Prostate gland (tissue), 2 donors: ENCODE data around the gene NSMCE1. TPM values are rescaled to one million over a fixed set of nuclear protein-coding genes. Genes with fewer than 3 reads are reported as not detected.

ENCODE experiments used
- DNase-seq: peaks from one replicate; pipeline ENCODE4 v3.0.0-alpha.2; 2019; ENCODE audit warnings: low spot score
- H3K27ac ChIP-seq, 2 donors: fragments of 200-600 bp; sonication (generic); 2 replicates each; pipeline ENCODE4 v1.5.1; 2017 to 2019
- H3K27me3 ChIP-seq: fragments of 200-600 bp; sonication (generic); replicated peaks from 2 replicates; pipeline ENCODE4 v1.5.1; 2019; ENCODE audit not compliant: insufficient read depth
- H3K36me3 ChIP-seq, 2 donors: fragments of 200-600 bp; sonication (generic); 1 replicate in 1 of 2; 2 replicates in 1 of 2; pipeline versions ENCODE4 v1.5.1 to v1.8.1; 2017 to 2019
- H3K4me1 ChIP-seq: fragments of 200-600 bp; sonication (generic); replicated peaks from 2 replicates; pipeline ENCODE4 v1.5.1; 2019
- H3K4me3 ChIP-seq, 2 donors: fragments of 200-600 bp; sonication (generic); 2 replicates each; pipeline ENCODE4 v1.5.1; 2017 to 2019
- H3K9me3 ChIP-seq: fragments of 200-600 bp; sonication (generic); 2 replicates; pipeline ENCODE4 v1.5.1; 2017
- CTCF ChIP-seq, 4 experiments: fragments of 200-600 bp in 2 of 4; fragments of 450-650 bp in 2 of 4; sonication (generic) in 2 of 4; IDR thresholded peaks; 1 replicate in 3 of 4; 2 replicates in 1 of 4; pipeline ENCODE4 v1.5.1; 2016 to 2019; ENCODE audit warnings: antibody characterized with exemption in 4 of 4, mild to moderate bottlenecking in 2 of 4, moderate library complexity in 2 of 4
- POLR2A ChIP-seq: fragments of 450-650 bp; IDR thresholded peaks from one replicate; pipeline ENCODE4 v1.6.1; 2016; ENCODE audit warnings: antibody characterized with exemption, mild to moderate bottlenecking
- POLR2AphosphoS5 ChIP-seq: sonication (generic); formaldehyde crosslinking; IDR thresholded peaks from one replicate; pipeline ENCODE4 v1.6.1; 2017; ENCODE audit warnings: antibody characterized with exemption
- WGBS: methylation state at CpG from one replicate; pipeline ENCODE4 v1.1.5; 2018; 5-methylcytosine and 5-hydroxymethylcytosine counted together
- intact Hi-C: fragments of 100-400 bp; cut with DNase I; formaldehyde crosslinking; loops from one replicate; pipeline ENCODE4 v1.14.2; 2022
- total RNA-seq, 2 donors: library from RNA; depleted of rRNA; stranded (reverse); fragments of >200 nt; gene quantifications; one replicate each; pipeline ENCODE4 v1.1.0, GENCODE V29; 2016

The NSMCE1 gene
- total RNA-seq, 2 donors from 2014 or later: 55.4 to 71.7 TPM

- Histone ChIP-seq H3K4me3 (no peak overlapping the region), H3K9me3 (no peaks in the 10 kb centered on the region), H3K27me3 (no peaks in the 10 kb centered on the region), H3K27ac (no peak overlapping the region), H3K4me1 (peaks cover 17% of the 10 kb centered on the region), H3K36me3 (no peaks in the 10 kb centered on the region)
- intact Hi-C loops: no loop called here
- no peak for TF ChIP-seq POLR2AphosphoS5
- no peak for TF ChIP-seq POLR2A
- TF ChIP-seq CTCF (IDR thresholded peaks at IDR 0.05): no peak
- WGBS: 100% methylated on average over 5 of the region's 5 CpGs
- DNase-seq: no peak
Observed at GRCh38 chr16:27239026-27239425, 29.5 kb downstream of the NSMCE1 start.

GRCh38 chr16:27238591-27238990, 30.0 kb downstream of the NSMCE1 start:
- Histone ChIP-seq H3K27ac (no peak overlapping the region), H3K4me1 (peaks cover 21% of the 10 kb centered on the region), H3K4me3 (no peak overlapping the region), H3K27me3 (no peaks in the 10 kb centered on the region), H3K36me3 (no peaks in the 10 kb centered on the region), H3K9me3 (no peaks in the 10 kb centered on the region)
- TF ChIP-seq POLR2AphosphoS5 (no peak), POLR2A (no peak), CTCF (IDR thresholded peaks at IDR 0.05) (no peak)
- intact Hi-C loops: no loop called here
- WGBS: 90% methylated on average over 2 of the region's 2 CpGs
- DNase-seq: no peak

- Histone ChIP-seq H3K9me3 (no peaks in the 10 kb centered on the region), H3K27ac (no peak overlapping the region), H3K4me3 (no peak overlapping the region), H3K4me1 (peaks cover 23% of the 10 kb centered on the region), H3K36me3 (no peaks in the 10 kb centered on the region), H3K27me3 (no peaks in the 10 kb centered on the region)
- no peak for TF ChIP-seq POLR2A
- 79% methylated on average over 16 of the region's 16 CpGs for WGBS
- intact Hi-C loops: no loop called here
- no peak for DNase-seq
Observed at GRCh38 chr16:27238016-27238587, 30.5 kb downstream of the NSMCE1 start.

GRCh38 chr16:27237219-27238015, 31.2 kb downstream of the NSMCE1 start:
- intact Hi-C loops: no loop called here
- H3K27ac ChIP-seq: peak overlapping the region; percentile 15 to 53
- 64% methylated on average over 22 of the region's 22 CpGs for WGBS

More at GRCh38 chr16:27237219-27238015, 31.2 kb downstream of the NSMCE1 start:
- H3K27me3 ChIP-seq: no peaks in the 10 kb centered on the region
- H3K9me3 ChIP-seq: no peaks in the 10 kb centered on the region
- H3K4me1 ChIP-seq: peaks cover 27% of the 10 kb centered on the region
- H3K36me3 ChIP-seq: no peaks in the 10 kb centered on the region
- no peak overlapping the region for H3K4me3 ChIP-seq
- DNase-seq: no peak
- no peak for TF ChIP-seq CTCF (IDR thresholded peaks at IDR 0.05)
- no peak for TF ChIP-seq POLR2A
- no peak for TF ChIP-seq POLR2AphosphoS5
